GM19240 (cell line): ENCODE results near the gene COMMD2.
A peak's percentile ranks its signal among the peaks of the same experiment; 100 is the strongest.

ENCODE experiments used
- DNase-seq: peaks from one replicate; pipeline ENCODE4 v3.0.0; 2011; ENCODE audit warnings: low spot score; ENCODE audit not compliant: insufficient read length

COMMD2 gene

GRCh38 chr3:149752051-149752787 is at the start of gene COMMD2:
TSS of gene COMMD2 (minus strand) at chr3:149752489. CDS start at chr3:149752444, 45 bp downstream.
- DNase-seq = peak; percentile 61

GRCh38 chr3:149801639-149802038 is 49.4 kb upstream of the COMMD2 start:
- DNase-seq = no peak

GRCh38 chr3:149801195-149801594 is 48.9 kb upstream of the COMMD2 start:
- DNase-seq = no peak

- DNase-seq = no peak
Measured at GRCh38 chr3:149800693-149801092, 48.4 kb upstream of the COMMD2 start.

GRCh38 chr3:149796026-149796425 is 43.7 kb upstream of the COMMD2 start:
- DNase-seq = no peak

- no peak for DNase-seq
Measured at GRCh38 chr3:149792452-149793270, 40.4 kb upstream of the COMMD2 start, which contains the start of gene ANKUB1. TSS of gene ANKUB1 (minus strand) at chr3:149792554. CDS start at chr3:149792366, 188 bp downstream.

- no peak for DNase-seq
Measured at GRCh38 chr3:149790698-149791097, 38.4 kb upstream of the COMMD2 start.

- no peak for DNase-seq
Measured at GRCh38 chr3:149790268-149790667, 38.0 kb upstream of the COMMD2 start.

- DNase-seq = no peak
Measured at GRCh38 chr3:149784064-149784704, 31.9 kb upstream of the COMMD2 start.

GRCh38 chr3:149783576-149783975 is 31.3 kb upstream of the COMMD2 start:
- DNase-seq = no peak

GRCh38 chr3:149781741-149782140 is 29.5 kb upstream of the COMMD2 start:
- no peak for DNase-seq

GRCh38 chr3:149781211-149781610 is 28.9 kb upstream of the COMMD2 start:
- DNase-seq = no peak

- no peak for DNase-seq
Measured at GRCh38 chr3:149777414-149778214, 25.3 kb upstream of the COMMD2 start.

GRCh38 chr3:149776170-149776569 is 23.9 kb upstream of the COMMD2 start:
- DNase-seq = no peak

GRCh38 chr3:149772861-149773260 is 20.6 kb upstream of the COMMD2 start:
- DNase-seq = no peak

- DNase-seq = peak; percentile 20
Measured at GRCh38 chr3:149771652-149772271, 19.5 kb upstream of the COMMD2 start.

- DNase-seq = no peak
Measured at GRCh38 chr3:149770246-149770645, 18.0 kb upstream of the COMMD2 start.

GRCh38 chr3:149768704-149769103 is 16.4 kb upstream of the COMMD2 start:
- DNase-seq = no peak

- no peak for DNase-seq
Measured at GRCh38 chr3:149767720-149768119, 15.4 kb upstream of the COMMD2 start.

GRCh38 chr3:149765762-149766334 is 13.6 kb upstream of the COMMD2 start:
- no peak for DNase-seq
